HG03354 (cell line): ENCODE data around the gene JUND.
A peak's percentile ranks its signal among the peaks of the same experiment; 100 is the strongest.

Experiments used
- ATAC-seq: cut with Tn5 transposase; IDR thresholded peaks from one replicate; pipeline ENCODE4 v1.9.1; 2021; ENCODE audit warnings: mild to moderate bottlenecking; ENCODE audit not compliant: unreplicated experiment, poor library complexity, severe bottlenecking

Gene JUND

DNA sequence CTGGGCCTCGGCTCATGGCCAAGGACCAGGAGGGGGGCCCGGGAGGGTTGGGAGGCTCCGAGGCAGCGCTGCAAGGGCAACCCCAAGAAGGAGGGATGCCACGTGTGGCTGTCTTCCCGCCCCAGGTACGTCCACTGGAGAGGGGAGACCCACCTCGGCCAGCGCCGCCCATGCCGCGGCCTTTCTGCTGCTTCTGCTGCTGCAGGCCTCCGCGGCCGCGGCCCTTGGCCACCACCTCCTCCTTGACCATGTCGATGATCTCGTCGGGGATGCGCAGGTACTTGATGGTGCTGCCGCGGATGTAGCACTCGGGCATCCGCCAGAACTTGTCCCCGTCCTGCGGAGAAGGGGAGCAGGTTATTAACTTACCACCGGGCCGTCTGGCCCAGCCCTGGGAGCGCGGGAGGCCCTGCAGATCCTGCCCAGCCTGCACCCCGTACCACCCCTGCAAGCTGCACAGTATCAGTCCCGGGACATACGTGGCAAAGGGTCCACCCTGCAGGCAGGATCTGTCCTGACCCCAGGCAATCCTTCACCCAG, 28.2 kb upstream of the JUND start:
- ATAC-seq, result no peak

DNA sequence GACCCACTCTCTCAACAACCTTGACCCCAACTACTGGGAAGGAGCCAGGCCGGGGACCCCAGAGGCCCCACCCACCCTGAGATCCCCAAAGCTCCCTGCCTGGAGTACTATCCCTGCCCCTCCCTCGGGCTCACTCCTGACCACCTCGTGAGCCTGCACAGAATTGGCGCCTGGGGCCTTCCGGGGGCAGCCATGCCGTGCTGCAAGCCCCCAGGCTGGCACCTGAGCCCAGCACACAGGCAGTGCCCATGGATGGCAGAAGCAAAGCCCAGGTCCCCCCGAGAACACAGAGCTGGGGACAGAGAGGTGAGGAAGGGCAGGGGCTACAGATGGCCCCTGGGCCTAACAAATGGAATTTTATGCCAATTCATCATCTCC, 27.5 kb upstream of the JUND start:
- no peak for ATAC-seq

DNA sequence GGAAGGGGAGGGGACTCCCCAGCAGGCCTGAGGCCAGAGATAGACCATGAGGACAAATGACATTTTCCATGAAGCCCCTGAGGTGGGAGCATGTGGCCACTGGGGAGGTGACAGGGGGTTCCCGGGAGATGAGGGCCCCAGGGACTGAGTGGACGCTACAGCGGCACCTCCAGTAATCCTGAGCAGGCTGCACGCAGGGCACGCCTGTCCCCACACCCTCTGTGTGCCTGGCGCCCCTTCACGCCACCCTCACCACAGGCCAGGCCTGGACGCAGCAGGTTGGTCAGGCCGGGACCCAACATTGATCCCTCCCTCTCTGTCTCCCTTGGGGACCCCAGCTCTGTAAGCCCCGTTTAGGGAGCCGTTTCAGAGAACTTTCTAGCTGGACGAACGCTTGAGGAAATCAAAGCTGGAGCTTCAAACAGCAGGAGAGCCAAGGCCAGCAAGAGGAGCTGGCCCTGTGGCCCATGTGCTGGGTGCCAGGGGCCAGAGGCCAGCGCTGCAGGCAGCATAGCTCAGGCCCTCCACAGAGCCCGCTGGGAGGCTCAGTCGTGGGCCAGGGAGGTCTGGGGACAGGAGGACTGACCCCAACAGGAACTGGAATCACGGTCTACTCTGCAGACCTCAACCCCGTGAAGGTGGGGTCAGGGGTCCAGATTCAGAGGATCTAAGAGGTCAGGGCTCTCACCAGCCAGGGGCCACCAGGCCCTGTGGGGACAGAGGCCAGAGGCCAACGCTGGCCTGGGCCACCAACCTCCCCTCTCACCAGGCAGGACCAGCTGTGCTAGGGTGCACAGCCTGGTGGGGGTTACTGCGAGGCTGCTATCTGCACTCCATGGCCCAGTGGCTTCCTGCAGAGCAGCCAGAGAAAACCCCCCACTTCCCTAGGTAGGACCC, 26.9 kb upstream of the JUND start:
- no peak for ATAC-seq

DNA sequence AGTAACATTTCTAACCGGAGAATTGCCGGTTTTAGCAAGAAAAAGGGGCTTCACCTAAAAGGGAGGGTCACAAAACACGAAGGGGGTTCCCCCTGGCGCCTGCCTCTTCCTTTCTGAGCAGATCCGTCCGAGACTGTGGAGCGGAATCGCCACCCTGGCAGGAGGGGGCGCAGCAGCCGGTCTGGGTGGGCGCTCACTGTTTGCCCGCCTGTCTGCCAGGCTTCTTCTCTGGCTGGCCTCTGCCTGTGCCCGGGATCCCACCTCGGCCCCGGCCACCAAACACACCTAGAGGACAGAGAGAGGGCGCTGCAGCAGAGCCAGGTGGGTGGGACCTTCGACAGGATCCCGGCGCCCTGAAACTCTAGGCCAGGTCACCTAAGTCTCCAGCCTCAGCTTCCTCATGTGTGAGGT, 25.9 kb upstream of the JUND start:
- no peak for ATAC-seq

DNA sequence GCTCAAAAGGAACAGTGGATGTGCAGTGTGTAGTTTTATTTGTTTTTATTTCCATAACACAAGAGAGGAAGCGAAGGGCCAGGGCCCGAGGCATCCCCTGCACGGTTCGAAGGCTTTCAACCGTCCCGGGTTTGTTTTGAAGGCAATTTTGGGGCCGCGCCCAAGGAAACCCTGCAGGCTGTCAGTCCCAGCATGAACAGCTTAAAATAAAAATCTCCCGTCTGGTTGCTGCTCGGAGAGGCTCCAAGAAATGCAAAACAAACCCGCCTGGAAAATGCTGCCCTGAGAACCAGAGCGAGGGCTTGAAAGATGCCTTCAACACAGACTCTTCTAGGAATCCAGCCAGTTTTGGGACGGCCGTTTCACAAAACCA, 25.5 kb upstream of the JUND start:
- ATAC-seq, result no peak

DNA sequence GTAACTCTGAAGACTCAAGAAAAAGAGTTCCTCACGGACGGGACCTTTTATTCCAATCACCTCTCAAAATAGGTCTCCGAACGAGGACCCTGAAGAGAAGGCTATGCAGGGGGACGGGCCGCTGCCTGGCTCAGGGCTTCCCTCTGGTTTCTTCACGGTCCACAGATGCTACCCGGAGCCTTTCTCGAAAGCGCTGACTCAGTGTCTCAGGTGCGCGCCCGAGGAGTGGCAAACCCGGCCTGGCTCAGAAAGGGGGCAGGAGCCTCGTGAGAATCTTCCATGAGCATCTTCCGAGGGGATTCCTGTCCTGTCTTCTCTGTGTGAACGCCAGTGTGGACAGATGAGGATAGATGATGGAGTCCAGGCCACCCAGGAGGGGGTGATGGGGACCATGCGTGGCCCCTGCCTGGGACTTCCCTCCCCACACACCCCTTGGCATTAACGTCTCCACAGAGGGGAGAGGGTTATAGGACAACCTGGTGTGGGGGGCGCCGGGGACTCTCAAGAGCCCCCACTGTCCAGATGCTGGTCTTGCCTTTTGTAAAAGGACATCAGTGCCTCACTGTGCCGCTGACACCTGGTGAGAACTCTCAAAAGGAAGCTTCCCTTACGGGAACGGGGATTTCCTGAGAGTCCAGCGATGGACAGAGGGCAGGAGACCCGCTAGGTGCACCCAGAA, 24.9 kb upstream of the JUND start:
- ATAC-seq, result no peak

DNA sequence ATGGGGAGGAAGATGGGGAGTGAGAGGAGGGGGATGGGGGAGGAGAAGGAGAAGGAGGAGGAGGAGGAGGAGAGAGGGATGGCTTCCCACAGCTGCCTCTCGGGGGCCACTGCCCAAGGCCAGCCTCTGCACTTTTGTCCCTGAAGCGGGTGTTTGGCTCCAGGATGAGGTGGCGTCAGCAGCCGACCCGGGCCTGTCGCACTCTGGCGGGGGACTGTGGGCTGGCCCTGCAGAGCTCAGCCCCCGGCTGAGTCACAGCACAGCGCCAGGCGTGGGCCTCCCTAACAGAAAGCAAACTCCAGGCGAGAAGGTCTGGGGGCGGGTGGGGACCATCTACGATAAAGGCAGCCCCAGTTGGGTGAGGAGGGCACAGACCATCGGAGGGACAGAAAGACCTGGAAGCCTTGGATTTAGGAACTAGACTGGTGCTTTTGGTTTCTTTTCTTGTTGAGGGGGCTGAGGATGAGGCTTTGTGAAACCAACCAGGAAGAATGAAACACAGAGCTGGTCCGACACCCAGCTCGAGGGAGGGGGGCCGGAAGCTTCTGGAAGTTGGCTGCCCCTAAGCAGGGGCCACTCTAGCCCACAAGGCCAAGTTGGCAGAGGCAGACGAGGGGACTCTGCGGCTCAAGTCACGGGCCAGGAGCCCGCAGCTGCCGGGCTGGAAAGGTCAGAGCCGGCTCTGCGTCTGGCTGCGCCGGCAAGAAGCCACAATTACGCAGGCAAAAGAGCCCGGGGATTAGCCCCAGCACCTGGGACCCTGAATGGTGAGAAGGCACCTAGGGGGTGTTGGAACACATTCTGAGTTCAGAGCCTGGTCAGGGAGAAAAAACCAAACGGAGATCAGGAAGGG, 23.3 kb upstream of the JUND start:
- ATAC-seq, result peak; percentile 65

DNA sequence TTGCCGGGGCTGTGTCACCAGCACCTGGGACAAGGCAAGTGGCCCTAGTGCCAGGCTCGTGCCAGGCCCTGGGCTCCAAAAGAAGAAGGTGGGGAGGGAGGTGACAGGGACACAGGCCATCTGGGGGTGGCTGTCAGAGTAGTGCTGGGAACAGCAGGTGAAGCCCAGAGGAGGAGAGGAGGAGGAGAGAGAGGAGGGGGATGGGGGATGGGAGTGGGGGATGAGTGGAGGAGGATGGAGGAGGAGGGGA, 22.7 kb upstream of the JUND start:
- ATAC-seq, result no peak

DNA sequence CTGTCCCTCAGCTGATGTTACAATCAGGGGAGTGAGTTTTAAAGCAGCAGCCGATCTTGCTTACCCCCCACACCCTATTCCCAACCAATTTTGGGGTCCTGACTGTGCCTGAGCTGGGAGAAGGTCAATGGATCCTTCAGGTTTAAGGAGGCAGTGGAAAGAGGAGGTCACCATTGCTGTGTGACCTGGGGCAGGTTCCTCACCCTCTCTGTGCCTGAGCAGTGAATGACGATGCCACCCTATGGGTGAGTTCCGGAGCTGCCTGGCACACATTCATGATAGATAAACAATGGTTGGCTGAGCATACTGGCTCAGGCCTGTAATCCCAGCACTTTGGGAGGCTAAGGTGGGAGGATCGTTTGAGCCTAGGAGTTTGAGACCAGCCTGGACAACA, 20.3 kb upstream of the JUND start:
- ATAC-seq, result no peak

DNA sequence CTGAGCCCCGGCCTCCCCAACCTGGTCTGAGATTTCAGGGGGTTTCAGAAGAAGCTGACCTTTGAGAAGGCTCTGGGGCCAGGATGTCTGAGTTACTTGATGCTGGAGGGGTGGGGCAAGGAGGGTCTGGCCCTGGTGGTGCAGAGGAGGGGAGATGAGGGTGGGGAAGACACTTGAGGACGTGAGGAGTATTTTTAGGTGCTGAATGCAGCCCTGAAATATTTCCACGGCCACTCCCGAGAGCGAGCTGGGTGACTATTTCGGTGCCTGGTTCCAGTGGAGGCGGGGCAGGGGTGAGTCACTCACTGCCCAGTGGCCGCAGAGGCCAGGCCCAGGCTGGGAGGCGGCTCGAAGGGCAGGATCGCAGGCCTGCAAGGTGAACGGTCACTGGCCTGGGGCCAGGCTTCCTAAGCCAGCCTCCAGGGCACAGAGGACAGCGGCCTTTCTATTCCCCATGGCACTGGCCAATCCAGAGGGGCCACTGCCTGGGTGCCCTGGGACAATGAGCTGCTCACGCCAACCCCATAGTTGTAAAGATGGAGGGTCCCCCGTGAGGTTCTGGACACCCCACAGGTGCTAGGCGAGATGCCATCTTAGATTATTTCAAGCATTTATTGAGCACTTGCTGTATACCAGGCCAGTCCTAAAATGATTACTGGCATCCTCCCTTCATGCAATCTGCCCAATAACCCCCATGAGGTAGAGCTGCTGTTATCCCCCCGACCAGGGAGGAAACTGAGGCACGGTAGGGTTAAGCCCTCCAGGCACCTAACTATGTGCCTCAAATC, 19.7 kb upstream of the JUND start:
- ATAC-seq, result no peak

DNA sequence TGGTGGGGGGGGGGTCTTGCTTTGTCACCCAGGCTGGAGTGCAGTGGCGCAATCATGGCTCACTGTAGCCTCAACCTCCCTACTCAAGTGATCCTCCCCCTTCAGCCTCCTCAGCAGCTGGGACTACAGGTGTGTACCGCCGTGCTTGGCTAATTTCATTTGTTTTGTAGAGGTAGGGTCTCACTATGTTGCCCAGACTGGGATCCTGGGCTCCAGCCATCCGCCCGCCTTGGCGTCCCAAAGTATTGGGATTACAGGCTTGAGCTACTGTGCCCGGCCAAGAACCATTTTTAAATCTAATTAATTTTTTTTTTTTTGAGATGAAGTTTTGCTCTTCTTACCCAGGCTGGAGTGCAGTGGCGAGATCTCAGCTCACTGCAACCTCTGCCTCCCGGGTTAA, 18.2 kb upstream of the JUND start:
- no peak for ATAC-seq

DNA sequence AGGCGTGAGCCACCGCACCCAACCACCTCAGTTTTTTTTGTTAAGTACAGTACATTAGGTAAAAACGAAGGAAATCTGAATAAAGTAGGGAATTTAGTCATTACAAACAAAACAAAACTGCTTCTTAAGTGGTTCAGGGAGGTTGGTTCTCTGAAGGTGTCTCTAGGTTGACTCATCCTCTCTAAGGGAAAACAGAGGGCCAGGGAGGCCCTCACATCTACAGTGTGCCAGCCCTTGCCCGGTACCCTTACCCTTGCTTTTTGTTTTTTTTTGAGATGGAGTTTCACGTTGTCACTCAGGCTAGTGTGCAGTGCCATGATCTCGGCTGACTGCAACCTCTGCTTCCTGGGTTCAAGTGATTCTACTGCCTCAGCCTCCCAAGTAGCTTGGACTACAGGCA, 17.2 kb upstream of the JUND start:
- no peak for ATAC-seq

DNA sequence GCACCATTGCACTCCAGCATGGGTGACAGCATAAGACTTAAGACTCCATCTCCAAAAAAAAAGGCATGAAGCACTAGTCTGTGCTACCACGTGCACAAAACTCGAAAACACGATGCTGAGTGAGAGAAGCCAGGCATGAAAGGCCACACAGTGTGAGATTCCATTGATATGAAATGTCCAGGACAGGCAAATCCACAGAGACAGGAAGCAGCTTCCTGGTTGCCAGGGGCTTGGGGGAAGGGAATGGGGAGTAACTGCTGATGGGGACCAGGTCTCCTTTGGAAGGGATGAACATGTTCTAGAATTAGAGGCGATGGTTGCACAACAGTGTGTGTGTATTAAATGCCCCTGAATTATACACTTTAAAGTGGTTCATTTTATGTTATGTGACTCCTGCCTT, 15.9 kb upstream of the JUND start:
- ATAC-seq, result no peak

DNA sequence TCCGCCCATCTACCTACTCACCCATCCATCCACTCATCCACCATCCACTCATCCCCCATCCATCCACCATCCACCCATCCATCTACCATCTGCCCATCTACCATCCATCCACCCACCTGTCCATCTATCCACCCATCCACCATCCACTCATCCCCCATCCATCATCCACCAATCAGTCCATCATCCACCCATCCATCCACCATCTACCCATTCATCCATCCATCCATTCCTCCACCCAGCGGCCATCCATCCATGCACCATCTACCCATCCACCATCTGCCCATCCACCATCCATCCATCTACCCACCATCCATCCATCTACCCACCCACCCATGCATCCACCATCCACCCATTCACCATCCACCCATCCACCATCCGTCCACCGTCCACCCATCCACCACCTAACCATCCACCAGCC, 13.6 kb upstream of the JUND start:
- no peak for ATAC-seq

DNA sequence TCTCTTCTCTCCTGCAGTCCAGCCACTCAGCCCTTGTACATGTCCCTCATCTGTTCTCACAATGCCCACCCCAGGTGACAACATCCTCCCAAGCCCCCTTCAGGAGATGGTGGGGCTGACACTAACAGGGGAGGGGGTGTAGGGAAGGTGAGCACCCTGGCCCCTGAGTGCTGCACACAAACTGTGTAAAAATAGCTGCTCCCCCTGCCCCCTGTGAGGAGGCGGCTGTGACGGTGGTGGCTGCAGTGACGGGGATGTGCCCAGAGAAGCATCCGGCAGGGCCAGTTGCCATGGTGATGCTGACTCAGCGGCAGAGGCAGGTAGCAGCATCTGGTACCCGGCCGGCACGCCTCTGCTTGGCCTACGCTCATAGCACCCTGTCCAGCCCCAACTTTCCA, 13.0 kb upstream of the JUND start:
- ATAC-seq, result no peak

DNA sequence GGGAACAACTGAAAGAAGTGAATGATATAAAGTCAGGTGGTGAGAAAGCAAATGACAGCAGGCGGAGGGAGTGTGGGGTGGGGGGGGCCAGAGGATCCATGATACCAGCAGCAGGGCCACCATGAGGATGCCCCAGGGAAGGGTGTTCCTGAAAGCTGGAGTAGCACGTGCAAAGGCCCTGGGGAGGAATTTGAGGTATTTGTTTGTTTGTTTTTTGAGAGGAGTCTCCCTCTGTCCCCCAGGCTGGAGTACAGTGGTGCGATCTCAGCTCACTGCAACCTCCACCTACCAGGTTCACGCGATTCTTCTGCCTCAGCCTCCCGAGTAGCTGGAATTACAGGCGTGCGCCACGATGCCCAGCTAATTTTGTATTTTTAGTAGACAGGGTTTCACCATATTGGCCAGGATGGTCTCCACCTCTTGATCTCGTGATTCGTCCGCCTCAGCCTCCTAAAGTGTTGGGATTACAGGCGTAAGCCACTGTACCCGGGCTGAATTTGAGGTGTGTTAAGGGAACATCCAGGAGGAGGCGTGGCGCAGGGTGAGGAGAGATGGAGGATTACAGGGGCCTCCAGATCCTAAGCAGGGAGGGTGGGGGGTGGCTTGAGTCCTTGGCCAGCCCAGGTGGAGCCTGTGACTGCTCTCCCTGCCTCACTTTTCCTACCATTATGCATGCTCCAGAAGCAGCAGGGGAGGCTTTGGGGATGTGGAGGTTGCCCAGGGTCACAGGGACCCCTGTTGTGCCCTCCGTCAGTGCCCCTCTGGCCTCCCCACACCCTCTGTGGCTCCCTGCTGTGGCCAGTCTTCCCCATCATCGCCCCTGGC, 12.4 kb upstream of the JUND start:
- ATAC-seq, result no peak

DNA sequence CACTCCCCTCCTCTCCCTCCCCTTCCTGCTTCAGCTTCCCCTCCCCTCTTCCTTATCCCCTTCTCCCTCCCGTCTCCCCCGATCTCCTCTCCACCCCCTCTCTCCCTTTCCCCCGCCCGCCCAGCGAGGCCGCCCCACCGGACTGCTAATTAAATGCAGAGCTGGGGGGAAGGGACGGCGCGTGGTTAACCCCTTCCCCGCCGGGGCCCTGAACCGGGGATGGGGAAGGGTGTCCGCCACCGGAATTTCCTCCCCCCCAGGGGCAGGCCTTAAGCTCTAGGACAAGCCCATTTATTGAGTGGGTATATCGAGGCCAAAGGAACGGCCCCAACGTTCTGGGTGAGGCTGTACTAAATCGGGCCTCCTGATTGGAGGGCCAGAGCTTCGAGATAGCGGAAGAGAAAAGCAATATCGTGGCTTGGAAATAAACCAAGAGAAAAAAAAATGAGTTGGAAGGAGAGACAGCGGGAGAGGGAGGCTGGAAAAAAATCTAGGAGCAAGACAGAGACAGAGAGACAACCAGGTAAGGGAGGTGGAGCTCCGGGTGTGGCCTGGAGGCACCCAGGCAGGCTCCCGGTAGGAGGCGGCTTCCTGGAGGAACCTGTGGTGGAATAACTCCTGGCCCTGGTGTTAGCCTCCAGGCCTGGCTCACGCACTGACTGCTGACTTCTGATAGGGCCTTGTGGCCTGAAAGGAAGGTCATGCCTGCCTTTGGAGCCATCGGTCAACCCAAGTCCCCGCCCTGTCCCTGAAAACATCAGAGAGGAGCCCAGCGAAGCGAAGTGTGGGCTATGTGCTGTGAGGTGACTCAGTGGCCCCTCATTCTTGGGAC, 11.6 kb upstream of the JUND start:
- ATAC-seq, result no peak

DNA sequence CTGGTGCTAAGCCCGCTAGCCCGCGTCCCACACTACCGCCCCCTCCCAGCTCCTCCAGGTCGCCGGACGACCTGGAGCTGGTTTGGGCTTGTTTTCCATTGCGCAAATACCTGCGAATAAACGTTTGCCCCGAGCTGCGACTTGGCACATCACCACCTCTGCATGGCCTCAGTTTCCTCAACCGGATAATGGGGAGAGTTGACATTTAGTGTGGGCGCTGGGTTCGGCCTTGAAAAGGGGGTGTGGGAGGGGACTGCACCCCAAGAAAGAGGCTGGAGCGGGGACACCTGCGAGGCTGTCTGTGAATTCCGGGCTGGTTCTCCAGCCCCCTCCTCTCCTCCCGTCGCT, 11.0 kb upstream of the JUND start:
- ATAC-seq, result no peak
